HepG2 (cell line): Measurements from ENCODE around the gene PIH1D2. TPM values are rescaled to one million over a fixed set of nuclear protein-coding genes. Genes with fewer than 3 reads are reported as not detected.
A peak's percentile ranks its signal among the peaks of the same experiment; 100 is the strongest.

Experiments used
- AGO2 ChIP-seq: fragments of 200-400 bp; formaldehyde crosslinking; optimal IDR thresholded peaks from 2 replicates; pipeline ENCODE3; 2017; ENCODE audit warnings: mild to moderate bottlenecking, low read depth, low read length, moderate library complexity
- GTF2F1 ChIP-seq: fragments of 150-350 bp; IDR thresholded peaks from 2 replicates; pipeline ENCODE4 v1.6.1; 2014; ENCODE audit warnings: low read length
- ISX ChIP-seq: sonication (generic); formaldehyde crosslinking; conservative IDR thresholded peaks from 2 replicates; pipeline ENCODE4 v1.5.0; 2020; ENCODE audit warnings: missing genetic modification reagents
- MLLT10 ChIP-seq: sonication (generic); formaldehyde crosslinking; IDR thresholded peaks from 2 replicates; pipeline ENCODE4 v1.4.0; 2020; ENCODE audit warnings: missing genetic modification reagents
- NFE2L2 ChIP-seq: fragments of 150-350 bp; IDR thresholded peaks from 2 replicates; pipeline ENCODE4 v1.6.1; 2014; ENCODE audit warnings: low read length
- NFIB ChIP-seq: sonication (generic); formaldehyde crosslinking; IDR thresholded peaks from 2 replicates; pipeline ENCODE4 v1.9.0; 2021; ENCODE audit warnings: missing genetic modification reagents, mild to moderate bottlenecking, borderline replicate concordance
- PCBP1 ChIP-seq: fragments of 200-400 bp; formaldehyde crosslinking; IDR thresholded peaks from 2 replicates; pipeline ENCODE4 v1.6.1; 2017; ENCODE audit warnings: mild to moderate bottlenecking, low read depth, low read length, borderline replicate concordance
- PTBP1 ChIP-seq: fragments of 200-400 bp; formaldehyde crosslinking; IDR thresholded peaks from 2 replicates; pipeline ENCODE4 v1.6.1; 2018; ENCODE audit warnings: low read length, low read depth; ENCODE audit not compliant: poor library complexity, severe bottlenecking
- RERE ChIP-seq: IDR thresholded peaks from 2 replicates; pipeline ENCODE4 v1.6.1; 2016; ENCODE audit warnings: low read depth, missing genetic modification reagents, missing compliant biosample characterization
- SIX1 ChIP-seq: sonication (generic); formaldehyde crosslinking; IDR thresholded peaks from 2 replicates; pipeline ENCODE4 v1.4.0; 2020; ENCODE audit warnings: missing genetic modification reagents, borderline replicate concordance
- SRY ChIP-seq: sonication (generic); formaldehyde crosslinking; IDR thresholded peaks from 2 replicates; pipeline ENCODE4 v1.8.0; 2022; ENCODE audit warnings: mild to moderate bottlenecking, missing genetic modification reagents
- ZBTB26 ChIP-seq: IDR thresholded peaks from 2 replicates; pipeline ENCODE4 v1.6.1; 2016; ENCODE audit warnings: missing compliant biosample characterization, missing genetic modification reagents, borderline replicate concordance
- ZC3H4 ChIP-seq: sonication (generic); formaldehyde crosslinking; IDR thresholded peaks from 2 replicates; pipeline ENCODE4 v1.4.0; 2020; ENCODE audit warnings: missing genetic modification reagents, borderline replicate concordance
- ZNF234 ChIP-seq: sonication (generic); formaldehyde crosslinking; conservative IDR thresholded peaks from 2 replicates; pipeline ENCODE4 v1.5.1; 2020; ENCODE audit warnings: mild to moderate bottlenecking, missing genetic modification reagents
- ZNF33A ChIP-seq: sonication (generic); formaldehyde crosslinking; IDR thresholded peaks from 2 replicates; pipeline ENCODE4 v1.5.1; 2020; ENCODE audit warnings: missing genetic modification reagents, mild to moderate bottlenecking, moderate library complexity, borderline replicate concordance
- polyA plus RNA-seq, 8 experiments: library from polyadenylated mRNA; depleted of rRNA in 3 of 8; stranded (reverse) in 7 of 8; unstranded in 1 of 8; fragments of >200 nt; fragmentation: Illumina TruSeq in 4 of 8; extraction: Trizol in 4 of 8; gene quantifications; 2 replicates each; pipeline versions ENCODE4 v1.2.1 to v1.2.3, GENCODE V29; 2011 to 2016; ENCODE audit warnings: low read depth in 4 of 8, missing spikeins in 1 of 8, mixed read lengths in 1 of 8; ENCODE audit not compliant: insufficient read depth in 1 of 8
- total RNA-seq, 5 experiments: library from RNA; depleted of rRNA; stranded (reverse); fragments of >200 nt; fragmentation: Illumina TruSeq; extraction: Trizol; gene quantifications; 2 replicates each; pipeline ENCODE4 v1.2.3, GENCODE V29; 2016; ENCODE audit warnings: low read depth in 1 of 5
- TF ChIP-seq, protein P1 (sequence below): sonication (generic); formaldehyde crosslinking; IDR thresholded peaks from 2 replicates; pipeline ENCODE4 v1.9.0; 2021; ENCODE audit warnings: missing genetic modification reagents, borderline replicate concordance
- TF ChIP-seq, protein P2 (sequence below): sonication (generic); formaldehyde crosslinking; IDR thresholded peaks from 2 replicates; pipeline ENCODE4 v1.5.0; 2020; ENCODE audit warnings: missing genetic modification reagents

PIH1D2 gene
- total and polyA plus RNA-seq, 2 of the 13 experiments (the other 11 are each of a cell fraction or from before 2014, with no cell fraction given), result 0.49 to 2.7 TPM

GRCh38 chr11:112073941-112074811 lies at the start of gene PIH1D2, which contains the start of gene NKAPD1 (continued):
- peak; percentile 47; the same call in 1 of the 2 replicates for TF ChIP-seq ZBTB26 (CRISPR knock-in tag)
- TF ChIP-seq PTBP1, result no peak
- no peak for TF ChIP-seq GTF2F1
- 0 out of 2 replicates have a peak, but pooled peaks have one; percentile 39 for TF ChIP-seq SRY (CRISPR knock-in tag)
- TF ChIP-seq, protein P1, sequence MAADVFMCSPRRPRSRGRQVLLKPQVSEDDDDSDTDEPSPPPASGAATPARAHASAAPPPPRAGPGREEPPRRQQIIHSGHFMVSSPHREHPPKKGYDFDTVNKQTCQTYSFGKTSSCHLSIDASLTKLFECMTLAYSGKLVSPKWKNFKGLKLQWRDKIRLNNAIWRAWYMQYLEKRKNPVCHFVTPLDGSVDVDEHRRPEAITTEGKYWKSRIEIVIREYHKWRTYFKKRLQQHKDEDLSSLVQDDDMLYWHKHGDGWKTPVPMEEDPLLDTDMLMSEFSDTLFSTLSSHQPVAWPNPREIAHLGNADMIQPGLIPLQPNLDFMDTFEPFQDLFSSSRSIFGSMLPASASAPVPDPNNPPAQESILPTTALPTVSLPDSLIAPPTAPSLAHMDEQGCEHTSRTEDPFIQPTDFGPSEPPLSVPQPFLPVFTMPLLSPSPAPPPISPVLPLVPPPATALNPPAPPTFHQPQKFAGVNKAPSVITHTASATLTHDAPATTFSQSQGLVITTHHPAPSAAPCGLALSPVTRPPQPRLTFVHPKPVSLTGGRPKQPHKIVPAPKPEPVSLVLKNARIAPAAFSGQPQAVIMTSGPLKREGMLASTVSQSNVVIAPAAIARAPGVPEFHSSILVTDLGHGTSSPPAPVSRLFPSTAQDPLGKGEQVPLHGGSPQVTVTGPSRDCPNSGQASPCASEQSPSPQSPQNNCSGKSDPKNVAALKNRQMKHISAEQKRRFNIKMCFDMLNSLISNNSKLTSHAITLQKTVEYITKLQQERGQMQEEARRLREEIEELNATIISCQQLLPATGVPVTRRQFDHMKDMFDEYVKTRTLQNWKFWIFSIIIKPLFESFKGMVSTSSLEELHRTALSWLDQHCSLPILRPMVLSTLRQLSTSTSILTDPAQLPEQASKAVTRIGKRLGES (CRISPR knock-in tag), result no peak
- no peak for TF ChIP-seq SIX1 (CRISPR knock-in tag)
- TF ChIP-seq ISX, result 0 out of 2 replicates have a peak, but pooled peaks have one; percentile 32
- TF ChIP-seq, protein P2, sequence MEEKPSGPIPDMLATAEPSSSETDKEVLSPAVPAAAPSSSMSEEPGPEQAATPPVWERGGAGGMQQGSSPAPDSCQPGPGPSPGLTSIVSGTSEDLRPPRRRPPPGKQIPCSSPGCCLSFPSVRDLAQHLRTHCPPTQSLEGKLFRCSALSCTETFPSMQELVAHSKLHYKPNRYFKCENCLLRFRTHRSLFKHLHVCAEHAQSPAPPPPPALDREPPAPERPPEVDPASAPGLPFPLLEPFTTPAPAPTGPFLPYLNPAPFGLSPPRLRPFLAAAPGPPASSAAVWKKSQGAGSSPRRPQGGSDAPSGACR (CRISPR knock-in tag), result peak; percentile 66; the same call in 1 of the 2 replicates
- TF ChIP-seq MLLT10 (CRISPR knock-in tag), result no peak
- TF ChIP-seq PCBP1, result 0 out of 2 replicates have a peak, but pooled peaks have one; percentile 50
- no peak; the same call in 1 of the 2 replicates for TF ChIP-seq NFE2L2
- no peak for TF ChIP-seq ZC3H4 (CRISPR knock-in tag)
- peak; percentile 52 for TF ChIP-seq AGO2
- no peak for TF ChIP-seq ZNF33A (CRISPR knock-in tag)
- no peak for TF ChIP-seq NFIB
- no peak for TF ChIP-seq RERE (CRISPR knock-in tag)
- TF ChIP-seq ZNF234 (CRISPR knock-in tag), result no peak
